ENCODE measurements around the gene TEC. TPM values are rescaled to one million over a fixed set of nuclear protein-coding genes. Genes with fewer than 3 reads are reported as not detected.

Gene TEC
- polyA plus RNA-seq, 1 of the 3 experiments (the other 2 are of a cell fraction): 0.85 TPM

DNA sequence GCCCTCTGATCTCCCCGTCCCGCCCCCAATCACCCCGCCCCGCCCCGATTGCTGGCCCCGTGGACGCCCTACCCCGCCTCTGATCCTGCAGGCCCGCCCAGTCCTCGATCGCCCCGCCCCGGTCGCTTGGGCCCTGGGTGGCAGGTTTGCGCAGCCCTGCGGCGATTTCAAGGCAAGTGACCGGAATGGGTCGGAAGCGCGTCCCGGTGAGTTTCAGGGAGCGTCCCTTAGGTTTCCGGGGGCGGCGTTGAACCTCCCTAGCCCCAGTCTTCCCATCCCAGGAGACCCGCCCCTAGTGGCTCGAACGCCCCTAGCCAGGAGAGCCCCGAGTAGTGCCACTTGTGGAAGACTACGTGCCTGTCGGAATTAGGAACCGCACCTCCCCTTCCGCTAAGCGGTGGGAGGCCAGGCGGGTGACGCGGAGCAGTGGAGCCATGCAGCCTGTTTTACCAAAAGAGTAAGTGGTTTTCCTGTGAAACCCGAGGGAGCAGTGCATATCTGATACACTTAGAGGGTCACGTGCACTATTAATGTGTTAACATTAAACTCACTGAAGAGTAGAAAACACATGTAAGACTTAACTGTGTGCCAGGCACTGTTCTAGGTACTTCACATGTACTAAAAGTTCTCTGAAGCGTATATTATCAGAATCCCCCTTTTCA lies 354 bp upstream of the TEC start (continued):
- TF ChIP-seq TEAD4 (IDR thresholded peaks at IDR 0.05; ENCODE audit: borderline replicate concordance, insufficient read depth): no peak
- TF ChIP-seq RAD21 (IDR thresholded peaks at IDR 0.05; ENCODE audit: low read length): no peak
- no peak for TF ChIP-seq EZH2phosphoT487 (IDR thresholded peaks at IDR 0.05; ENCODE audit: borderline replicate concordance, low read depth)
- no peak for TF ChIP-seq EP300 (IDR thresholded peaks at IDR 0.05; ENCODE audit: borderline replicate concordance in 1 of 2, low read depth in 1 of 2, low read length in 1 of 2)
- TF ChIP-seq, protein P1, sequence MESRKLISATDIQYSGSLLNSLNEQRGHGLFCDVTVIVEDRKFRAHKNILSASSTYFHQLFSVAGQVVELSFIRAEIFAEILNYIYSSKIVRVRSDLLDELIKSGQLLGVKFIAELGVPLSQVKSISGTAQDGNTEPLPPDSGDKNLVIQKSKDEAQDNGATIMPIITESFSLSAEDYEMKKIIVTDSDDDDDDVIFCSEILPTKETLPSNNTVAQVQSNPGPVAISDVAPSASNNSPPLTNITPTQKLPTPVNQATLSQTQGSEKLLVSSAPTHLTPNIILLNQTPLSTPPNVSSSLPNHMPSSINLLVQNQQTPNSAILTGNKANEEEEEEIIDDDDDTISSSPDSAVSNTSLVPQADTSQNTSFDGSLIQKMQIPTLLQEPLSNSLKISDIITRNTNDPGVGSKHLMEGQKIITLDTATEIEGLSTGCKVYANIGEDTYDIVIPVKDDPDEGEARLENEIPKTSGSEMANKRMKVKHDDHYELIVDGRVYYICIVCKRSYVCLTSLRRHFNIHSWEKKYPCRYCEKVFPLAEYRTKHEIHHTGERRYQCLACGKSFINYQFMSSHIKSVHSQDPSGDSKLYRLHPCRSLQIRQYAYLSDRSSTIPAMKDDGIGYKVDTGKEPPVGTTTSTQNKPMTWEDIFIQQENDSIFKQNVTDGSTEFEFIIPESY (IDR thresholded peaks at IDR 0.05; ENCODE audit: borderline replicate concordance, low read depth): no peak
- no peak for TF ChIP-seq TAF1 (IDR thresholded peaks at IDR 0.05; ENCODE audit: borderline replicate concordance, low read depth, low read length)
- TF ChIP-seq, protein P2, sequence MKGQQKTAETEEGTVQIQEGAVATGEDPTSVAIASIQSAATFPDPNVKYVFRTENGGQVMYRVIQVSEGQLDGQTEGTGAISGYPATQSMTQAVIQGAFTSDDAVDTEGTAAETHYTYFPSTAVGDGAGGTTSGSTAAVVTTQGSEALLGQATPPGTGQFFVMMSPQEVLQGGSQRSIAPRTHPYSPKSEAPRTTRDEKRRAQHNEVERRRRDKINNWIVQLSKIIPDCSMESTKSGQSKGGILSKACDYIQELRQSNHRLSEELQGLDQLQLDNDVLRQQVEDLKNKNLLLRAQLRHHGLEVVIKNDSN (IDR thresholded peaks at IDR 0.05; ENCODE audit: borderline replicate concordance, low read depth): no peak
- TF ChIP-seq, protein P3, sequence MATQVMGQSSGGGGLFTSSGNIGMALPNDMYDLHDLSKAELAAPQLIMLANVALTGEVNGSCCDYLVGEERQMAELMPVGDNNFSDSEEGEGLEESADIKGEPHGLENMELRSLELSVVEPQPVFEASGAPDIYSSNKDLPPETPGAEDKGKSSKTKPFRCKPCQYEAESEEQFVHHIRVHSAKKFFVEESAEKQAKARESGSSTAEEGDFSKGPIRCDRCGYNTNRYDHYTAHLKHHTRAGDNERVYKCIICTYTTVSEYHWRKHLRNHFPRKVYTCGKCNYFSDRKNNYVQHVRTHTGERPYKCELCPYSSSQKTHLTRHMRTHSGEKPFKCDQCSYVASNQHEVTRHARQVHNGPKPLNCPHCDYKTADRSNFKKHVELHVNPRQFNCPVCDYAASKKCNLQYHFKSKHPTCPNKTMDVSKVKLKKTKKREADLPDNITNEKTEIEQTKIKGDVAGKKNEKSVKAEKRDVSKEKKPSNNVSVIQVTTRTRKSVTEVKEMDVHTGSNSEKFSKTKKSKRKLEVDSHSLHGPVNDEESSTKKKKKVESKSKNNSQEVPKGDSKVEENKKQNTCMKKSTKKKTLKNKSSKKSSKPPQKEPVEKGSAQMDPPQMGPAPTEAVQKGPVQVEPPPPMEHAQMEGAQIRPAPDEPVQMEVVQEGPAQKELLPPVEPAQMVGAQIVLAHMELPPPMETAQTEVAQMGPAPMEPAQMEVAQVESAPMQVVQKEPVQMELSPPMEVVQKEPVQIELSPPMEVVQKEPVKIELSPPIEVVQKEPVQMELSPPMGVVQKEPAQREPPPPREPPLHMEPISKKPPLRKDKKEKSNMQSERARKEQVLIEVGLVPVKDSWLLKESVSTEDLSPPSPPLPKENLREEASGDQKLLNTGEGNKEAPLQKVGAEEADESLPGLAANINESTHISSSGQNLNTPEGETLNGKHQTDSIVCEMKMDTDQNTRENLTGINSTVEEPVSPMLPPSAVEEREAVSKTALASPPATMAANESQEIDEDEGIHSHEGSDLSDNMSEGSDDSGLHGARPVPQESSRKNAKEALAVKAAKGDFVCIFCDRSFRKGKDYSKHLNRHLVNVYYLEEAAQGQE (IDR thresholded peaks at IDR 0.05; ENCODE audit: low read depth, low read length): no peak
- no peak for TF ChIP-seq NRF1 (IDR thresholded peaks at IDR 0.05; ENCODE audit: low read depth, low read length)
- TF ChIP-seq, protein P4, sequence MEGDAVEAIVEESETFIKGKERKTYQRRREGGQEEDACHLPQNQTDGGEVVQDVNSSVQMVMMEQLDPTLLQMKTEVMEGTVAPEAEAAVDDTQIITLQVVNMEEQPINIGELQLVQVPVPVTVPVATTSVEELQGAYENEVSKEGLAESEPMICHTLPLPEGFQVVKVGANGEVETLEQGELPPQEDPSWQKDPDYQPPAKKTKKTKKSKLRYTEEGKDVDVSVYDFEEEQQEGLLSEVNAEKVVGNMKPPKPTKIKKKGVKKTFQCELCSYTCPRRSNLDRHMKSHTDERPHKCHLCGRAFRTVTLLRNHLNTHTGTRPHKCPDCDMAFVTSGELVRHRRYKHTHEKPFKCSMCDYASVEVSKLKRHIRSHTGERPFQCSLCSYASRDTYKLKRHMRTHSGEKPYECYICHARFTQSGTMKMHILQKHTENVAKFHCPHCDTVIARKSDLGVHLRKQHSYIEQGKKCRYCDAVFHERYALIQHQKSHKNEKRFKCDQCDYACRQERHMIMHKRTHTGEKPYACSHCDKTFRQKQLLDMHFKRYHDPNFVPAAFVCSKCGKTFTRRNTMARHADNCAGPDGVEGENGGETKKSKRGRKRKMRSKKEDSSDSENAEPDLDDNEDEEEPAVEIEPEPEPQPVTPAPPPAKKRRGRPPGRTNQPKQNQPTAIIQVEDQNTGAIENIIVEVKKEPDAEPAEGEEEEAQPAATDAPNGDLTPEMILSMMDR (IDR thresholded peaks at IDR 0.05): peak; percentile 43; the same call in 1 of the 2 replicates
- no peak for TF ChIP-seq ELF1 (IDR thresholded peaks at IDR 0.05)
- no peak for TF ChIP-seq FOXM1 (IDR thresholded peaks at IDR 0.05; ENCODE audit: low read depth)
- TF ChIP-seq RCOR1 (IDR thresholded peaks at IDR 0.05; ENCODE audit: low read length): no peak
- TF ChIP-seq, protein P5, sequence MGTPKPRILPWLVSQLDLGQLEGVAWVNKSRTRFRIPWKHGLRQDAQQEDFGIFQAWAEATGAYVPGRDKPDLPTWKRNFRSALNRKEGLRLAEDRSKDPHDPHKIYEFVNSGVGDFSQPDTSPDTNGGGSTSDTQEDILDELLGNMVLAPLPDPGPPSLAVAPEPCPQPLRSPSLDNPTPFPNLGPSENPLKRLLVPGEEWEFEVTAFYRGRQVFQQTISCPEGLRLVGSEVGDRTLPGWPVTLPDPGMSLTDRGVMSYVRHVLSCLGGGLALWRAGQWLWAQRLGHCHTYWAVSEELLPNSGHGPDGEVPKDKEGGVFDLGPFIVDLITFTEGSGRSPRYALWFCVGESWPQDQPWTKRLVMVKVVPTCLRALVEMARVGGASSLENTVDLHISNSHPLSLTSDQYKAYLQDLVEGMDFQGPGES (IDR thresholded peaks at IDR 0.05; ENCODE audit: low read depth, low read length): no peak
- TF ChIP-seq TCF12 (IDR thresholded peaks at IDR 0.05): no peak
- TF ChIP-seq, protein P6, sequence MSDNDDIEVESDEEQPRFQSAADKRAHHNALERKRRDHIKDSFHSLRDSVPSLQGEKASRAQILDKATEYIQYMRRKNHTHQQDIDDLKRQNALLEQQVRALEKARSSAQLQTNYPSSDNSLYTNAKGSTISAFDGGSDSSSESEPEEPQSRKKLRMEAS (IDR thresholded peaks at IDR 0.05; ENCODE audit: low read depth): peak; percentile 32; the same call in 1 of the 2 replicates
- no peak for TF ChIP-seq FOXJ3 (CRISPR knock-in tag; IDR thresholded peaks at IDR 0.05)

Measured in SK-N-SH (cell line).